ENCODE data around the gene NUP62.

NUP62 gene

DNA sequence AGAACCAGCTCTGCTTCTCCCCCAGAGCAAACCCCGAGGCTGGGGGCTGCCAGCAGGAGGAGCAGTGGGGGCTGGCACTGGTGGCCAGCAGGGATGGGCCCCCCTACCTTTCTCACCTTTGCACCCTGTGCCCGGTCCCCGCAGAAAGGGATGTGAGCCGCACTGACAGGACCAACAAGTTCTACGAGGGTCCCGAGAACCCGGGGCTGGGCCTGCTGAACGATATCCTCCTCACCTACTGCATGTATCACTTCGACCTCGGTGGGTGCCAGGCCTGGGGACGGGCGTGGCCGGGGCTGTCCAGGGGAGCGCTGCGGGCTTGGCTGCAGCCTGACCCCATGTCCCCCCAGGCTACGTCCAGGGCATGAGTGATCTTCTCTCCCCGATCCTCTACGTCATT is 45.2 kb downstream of the NUP62 start:
- no peak for DNase-seq (ENCODE audit: low read depth)
- no peak overlapping the region for H3K4me3 ChIP-seq (ENCODE audit: low read depth, low read length)
- TF ChIP-seq, protein P1, sequence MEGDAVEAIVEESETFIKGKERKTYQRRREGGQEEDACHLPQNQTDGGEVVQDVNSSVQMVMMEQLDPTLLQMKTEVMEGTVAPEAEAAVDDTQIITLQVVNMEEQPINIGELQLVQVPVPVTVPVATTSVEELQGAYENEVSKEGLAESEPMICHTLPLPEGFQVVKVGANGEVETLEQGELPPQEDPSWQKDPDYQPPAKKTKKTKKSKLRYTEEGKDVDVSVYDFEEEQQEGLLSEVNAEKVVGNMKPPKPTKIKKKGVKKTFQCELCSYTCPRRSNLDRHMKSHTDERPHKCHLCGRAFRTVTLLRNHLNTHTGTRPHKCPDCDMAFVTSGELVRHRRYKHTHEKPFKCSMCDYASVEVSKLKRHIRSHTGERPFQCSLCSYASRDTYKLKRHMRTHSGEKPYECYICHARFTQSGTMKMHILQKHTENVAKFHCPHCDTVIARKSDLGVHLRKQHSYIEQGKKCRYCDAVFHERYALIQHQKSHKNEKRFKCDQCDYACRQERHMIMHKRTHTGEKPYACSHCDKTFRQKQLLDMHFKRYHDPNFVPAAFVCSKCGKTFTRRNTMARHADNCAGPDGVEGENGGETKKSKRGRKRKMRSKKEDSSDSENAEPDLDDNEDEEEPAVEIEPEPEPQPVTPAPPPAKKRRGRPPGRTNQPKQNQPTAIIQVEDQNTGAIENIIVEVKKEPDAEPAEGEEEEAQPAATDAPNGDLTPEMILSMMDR (IDR thresholded peaks at IDR 0.05; ENCODE audit: control insufficient read depth, extremely low read depth, insufficient read depth), result no peak

DNA sequence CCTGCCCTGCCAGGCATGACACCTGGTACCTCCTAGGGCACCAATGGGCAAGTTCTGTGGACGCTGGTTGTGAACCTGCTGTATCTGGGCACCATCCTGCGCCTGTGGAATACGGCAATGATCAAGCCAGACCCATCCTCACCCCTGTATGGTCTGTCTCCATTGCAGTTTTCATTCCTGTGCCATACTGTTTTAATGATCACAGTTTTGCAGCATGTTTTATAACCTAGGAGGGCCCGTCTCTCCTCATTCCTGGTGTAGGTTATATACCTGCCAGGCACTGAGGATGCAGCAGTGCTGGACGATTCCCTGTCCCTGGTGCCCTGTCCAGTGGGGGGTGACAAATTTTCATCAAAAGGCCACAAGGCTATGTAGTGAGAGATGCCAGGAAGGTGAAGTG is 46.2 kb downstream of the NUP62 start:
- TF ChIP-seq, protein P1 (IDR thresholded peaks at IDR 0.05; ENCODE audit: control insufficient read depth, extremely low read depth, insufficient read depth), result no peak
- DNase-seq (ENCODE audit: low read depth), result no peak
- H3K4me3 ChIP-seq (ENCODE audit: low read depth, low read length), result no peak overlapping the region

DNA sequence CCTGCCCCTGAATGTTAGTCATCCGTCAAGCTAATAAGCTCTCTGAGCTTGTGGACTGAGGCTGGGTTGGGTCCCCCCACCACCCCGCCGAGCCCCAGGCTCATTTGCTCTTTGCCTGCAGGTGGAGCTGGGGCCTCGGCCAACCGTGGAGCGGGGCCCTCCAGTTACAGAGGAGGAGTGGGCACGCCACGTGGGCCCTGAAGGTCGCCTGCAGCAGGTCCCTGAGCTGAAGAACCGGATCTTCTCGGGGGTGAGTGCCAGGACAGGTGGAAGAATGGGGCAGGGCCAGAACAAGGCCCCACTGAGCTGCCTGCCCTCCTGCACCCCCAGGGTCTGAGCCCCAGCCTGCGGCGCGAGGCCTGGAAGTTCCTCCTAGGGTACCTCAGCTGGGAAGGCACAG is 46.7 kb downstream of the NUP62 start:
- H3K4me3 ChIP-seq (ENCODE audit: low read depth, low read length), result no peak overlapping the region
- no peak for DNase-seq (ENCODE audit: low read depth)
- TF ChIP-seq, protein P1 (IDR thresholded peaks at IDR 0.05; ENCODE audit: control insufficient read depth, extremely low read depth, insufficient read depth), result no peak

DNA sequence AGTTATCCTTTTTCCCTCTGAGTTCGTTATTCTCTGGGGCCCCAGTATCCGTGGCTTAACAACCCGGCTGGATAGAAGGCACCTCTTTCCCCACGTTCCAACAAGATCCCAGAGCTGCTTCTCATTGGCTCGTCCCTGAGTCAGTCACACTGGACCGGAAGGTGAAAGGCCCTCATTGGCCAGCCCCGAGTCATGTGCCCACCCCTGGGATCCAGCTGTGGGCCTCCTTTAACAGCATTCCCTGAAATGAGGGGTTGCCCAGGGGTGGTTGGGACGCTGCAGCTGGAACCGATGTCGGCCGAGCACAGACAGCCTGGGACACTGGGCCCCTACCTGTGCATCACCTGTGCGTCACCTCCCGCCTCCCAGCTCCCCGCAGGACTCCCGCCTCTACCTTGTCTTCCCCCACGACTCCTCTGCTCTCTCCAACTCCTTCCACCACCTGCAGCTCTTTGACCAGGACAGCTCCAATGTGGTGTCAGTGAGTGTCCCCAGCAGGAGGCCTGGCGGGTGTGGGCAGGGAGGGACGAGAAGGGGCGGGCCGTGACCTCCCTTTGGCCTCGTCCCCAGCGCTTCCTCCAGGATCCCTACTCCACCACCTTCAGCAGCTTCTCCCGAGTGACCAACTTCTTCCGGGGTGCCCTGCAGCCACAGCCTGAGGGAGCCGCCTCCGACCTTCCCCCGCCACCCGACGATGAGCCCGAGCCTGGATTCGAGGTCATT is 47.5 kb downstream of the NUP62 start:
- no peak overlapping the region for H3K4me3 ChIP-seq (ENCODE audit: low read depth, low read length)
- TF ChIP-seq, protein P1 (IDR thresholded peaks at IDR 0.05; ENCODE audit: control insufficient read depth, extremely low read depth, insufficient read depth), result no peak
- no peak for DNase-seq (ENCODE audit: low read depth)

DNA sequence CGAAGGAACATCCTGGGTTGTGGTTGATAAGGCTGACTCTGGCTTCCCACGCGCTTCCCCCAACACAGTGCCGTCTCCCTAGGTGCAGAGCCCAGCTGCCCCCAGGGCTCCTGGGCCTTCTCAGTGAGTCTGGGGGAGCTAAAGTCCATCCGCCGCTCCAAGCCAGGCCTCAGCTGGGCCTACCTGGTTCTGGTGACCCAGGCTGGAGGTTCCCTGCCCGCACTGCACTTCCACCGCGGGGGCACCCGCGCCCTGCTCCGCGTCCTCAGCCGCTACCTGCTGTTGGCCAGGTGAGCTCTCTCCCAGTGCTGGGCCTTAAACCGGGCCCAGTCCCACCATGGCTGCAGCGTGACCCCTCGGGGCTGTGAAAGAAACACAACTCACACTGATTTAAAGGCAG is 48.1 kb downstream of the NUP62 start:
- H3K4me3 ChIP-seq (ENCODE audit: low read depth, low read length), result no peak overlapping the region
- TF ChIP-seq, protein P1 (IDR thresholded peaks at IDR 0.05; ENCODE audit: control insufficient read depth, extremely low read depth, insufficient read depth), result no peak
- no peak for DNase-seq (ENCODE audit: low read depth)

DNA sequence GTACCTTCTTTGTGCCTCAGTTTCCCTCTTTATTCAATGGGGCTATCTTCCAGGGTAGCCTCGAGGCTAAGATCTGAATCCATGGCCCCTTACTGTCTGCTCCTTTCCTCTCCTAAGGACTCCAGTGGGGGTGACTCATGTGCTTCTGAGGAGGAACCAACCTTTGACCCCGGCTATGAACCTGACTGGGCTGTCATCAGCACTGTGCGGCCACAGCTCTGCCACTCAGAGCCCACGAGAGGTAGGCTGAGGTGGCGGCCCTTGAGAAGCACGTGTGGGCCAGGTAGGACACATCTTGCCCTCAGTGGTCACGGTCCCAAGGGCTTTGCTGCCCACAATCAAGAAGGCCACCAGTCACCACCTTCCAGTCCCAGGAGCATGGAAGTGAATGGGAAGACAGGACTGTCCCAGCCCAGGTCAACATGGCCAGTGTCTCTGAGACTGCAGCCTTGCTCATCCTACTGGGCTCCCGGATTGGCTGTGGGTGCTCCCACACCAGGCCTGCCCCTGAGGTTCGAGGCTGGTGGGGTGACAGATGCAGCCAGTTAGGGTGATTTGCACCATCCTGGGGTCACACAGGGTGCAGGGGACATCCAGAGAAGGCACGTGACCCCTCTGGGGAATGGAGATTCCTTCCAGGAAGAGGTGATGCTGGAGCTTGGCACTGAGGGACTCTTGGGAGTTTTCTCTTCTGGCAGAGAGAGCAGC is 49.0 kb downstream of the NUP62 start:
- no peak overlapping the region for H3K4me3 ChIP-seq (ENCODE audit: low read depth, low read length)
- no peak for DNase-seq (ENCODE audit: low read depth)
- TF ChIP-seq, protein P1 (IDR thresholded peaks at IDR 0.05; ENCODE audit: control insufficient read depth, extremely low read depth, insufficient read depth), result no peak

Data from LNCaP clone FGC (cell line).